ENCODE results near the gene RNF126. TPM values are rescaled to one million over a fixed set of nuclear protein-coding genes. Genes with fewer than 3 reads are reported as not detected.

The RNF126 gene
- total RNA-seq, 4 donors from 2014 or later: 96.0 to 118 (median 106) TPM

DNA sequence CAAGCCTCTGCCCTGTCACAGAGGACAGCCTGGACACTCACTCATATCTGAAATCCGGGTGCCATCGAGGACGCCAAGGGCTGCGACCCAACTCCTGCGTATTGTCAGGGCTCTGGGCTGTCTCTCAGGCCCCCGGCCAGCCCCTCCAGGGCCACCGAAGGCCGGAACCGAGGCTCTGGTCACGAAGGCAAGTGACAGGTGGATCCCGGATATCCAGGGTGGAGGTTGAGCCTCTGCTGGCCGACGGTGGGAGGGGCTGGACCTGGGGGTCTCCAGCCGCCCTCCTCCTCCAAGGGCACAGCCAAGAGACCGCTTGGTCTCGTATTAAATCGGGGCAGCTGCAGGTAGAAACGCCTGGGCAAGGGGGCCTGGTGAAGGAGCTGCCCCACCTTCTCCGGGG lies 5.4 kb downstream of the RNF126 start:
- TF ChIP-seq, protein P1, sequence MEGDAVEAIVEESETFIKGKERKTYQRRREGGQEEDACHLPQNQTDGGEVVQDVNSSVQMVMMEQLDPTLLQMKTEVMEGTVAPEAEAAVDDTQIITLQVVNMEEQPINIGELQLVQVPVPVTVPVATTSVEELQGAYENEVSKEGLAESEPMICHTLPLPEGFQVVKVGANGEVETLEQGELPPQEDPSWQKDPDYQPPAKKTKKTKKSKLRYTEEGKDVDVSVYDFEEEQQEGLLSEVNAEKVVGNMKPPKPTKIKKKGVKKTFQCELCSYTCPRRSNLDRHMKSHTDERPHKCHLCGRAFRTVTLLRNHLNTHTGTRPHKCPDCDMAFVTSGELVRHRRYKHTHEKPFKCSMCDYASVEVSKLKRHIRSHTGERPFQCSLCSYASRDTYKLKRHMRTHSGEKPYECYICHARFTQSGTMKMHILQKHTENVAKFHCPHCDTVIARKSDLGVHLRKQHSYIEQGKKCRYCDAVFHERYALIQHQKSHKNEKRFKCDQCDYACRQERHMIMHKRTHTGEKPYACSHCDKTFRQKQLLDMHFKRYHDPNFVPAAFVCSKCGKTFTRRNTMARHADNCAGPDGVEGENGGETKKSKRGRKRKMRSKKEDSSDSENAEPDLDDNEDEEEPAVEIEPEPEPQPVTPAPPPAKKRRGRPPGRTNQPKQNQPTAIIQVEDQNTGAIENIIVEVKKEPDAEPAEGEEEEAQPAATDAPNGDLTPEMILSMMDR (IDR thresholded peaks at IDR 0.05): no peak
- TF ChIP-seq POLR2AphosphoS5 (IDR thresholded peaks at IDR 0.05): no peak
- TF ChIP-seq EP300 (IDR thresholded peaks at IDR 0.05): no peak
- no peak for TF ChIP-seq POLR2A (IDR thresholded peaks at IDR 0.05)
- Histone ChIP-seq H3K9me3 (no peaks in the 10 kb centered on the region), H3K4me1 (peaks cover 66% of the 10 kb centered on the region), H3K27ac (no peak overlapping the region), H3K27me3 (no peaks in the 10 kb centered on the region), H3K4me3 (no peak overlapping the region), H3K36me3 (peaks cover 28% of the 10 kb centered on the region)
- 79% methylated on average over 17 of the region's 19 CpGs for WGBS
- no peak for DNase-seq (ENCODE audit: low spot score in 2 of 2)

DNA sequence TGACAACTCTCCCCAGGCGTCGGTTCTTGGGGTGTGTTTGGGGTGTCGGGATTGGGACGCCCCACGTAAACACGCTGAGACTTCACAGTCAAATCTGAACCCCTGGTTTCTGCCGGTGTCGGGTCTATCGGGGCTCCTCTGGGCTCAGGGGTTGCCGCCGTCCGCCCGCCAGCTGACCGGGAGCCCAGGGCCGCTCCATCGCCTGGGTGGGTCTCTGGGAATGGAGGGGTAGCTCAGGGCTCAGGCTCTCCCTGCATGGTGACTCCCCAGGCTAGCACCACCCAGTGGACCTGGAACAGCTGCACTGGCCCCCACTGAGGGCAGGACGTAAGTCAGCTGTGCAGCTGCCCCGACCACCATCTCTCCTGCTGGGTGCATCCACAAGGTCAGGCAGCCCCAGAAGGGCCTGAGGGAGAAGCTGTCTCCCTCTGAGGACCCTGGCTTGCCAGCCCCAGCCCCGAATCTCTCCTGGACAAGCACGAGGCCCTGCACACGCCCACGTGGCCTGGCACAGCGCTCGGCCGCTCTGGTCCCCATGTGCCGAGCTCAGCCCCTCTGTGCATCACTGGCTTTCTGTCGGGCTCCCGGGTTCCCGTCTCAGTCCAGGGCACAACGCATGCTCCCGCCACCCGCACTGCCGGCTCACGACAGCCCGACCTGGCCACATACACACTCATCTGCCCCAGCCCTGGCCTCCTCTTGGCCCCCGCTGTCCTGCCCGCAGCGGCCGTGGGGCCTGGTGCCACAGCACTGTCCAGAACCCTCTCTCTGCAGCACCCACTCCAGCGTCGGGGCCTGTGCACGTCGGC lies 6.1 kb downstream of the RNF126 start:
- Histone ChIP-seq H3K27me3 (no peaks in the 10 kb centered on the region), H3K9me3 (no peaks in the 10 kb centered on the region), H3K4me1 (peaks cover 63% of the 10 kb centered on the region), H3K36me3 (peaks cover 35% of the 10 kb centered on the region), H3K27ac (no peak overlapping the region), H3K4me3 (no peak overlapping the region)
- TF ChIP-seq, protein P1 (IDR thresholded peaks at IDR 0.05): no peak
- TF ChIP-seq POLR2AphosphoS5 (IDR thresholded peaks at IDR 0.05): no peak
- no peak for TF ChIP-seq EP300 (IDR thresholded peaks at IDR 0.05)
- TF ChIP-seq POLR2A (IDR thresholded peaks at IDR 0.05): no peak
- no peak for DNase-seq (ENCODE audit: low spot score in 2 of 2)
- 86% methylated on average over 29 of the region's 43 CpGs for WGBS

DNA sequence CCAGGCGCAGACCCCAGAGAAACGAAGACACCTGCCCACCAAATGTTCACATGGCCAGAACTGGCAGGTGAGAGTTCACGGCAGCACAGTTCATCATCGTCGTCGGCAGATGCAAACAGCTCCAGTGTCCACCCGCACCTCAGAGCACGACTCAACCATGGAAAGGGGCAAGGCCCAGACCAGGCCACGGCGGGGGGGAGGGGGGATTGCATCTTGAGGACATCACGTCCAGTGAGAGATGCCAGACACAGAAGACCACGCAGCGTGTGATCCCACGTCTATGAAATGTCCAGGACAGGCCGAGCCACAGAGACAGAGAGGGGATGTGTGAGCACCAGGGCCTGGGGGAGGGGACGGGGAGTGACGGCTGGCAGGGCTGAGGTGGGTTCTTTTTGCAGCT lies 7.3 kb downstream of the RNF126 start:
- no peak for DNase-seq (ENCODE audit: low spot score in 2 of 2)
- Histone ChIP-seq H3K4me3 (no peak overlapping the region), H3K27me3 (no peaks in the 10 kb centered on the region), H3K9me3 (no peaks in the 10 kb centered on the region), H3K4me1 (peaks cover 51% of the 10 kb centered on the region), H3K36me3 (peaks cover 47% of the 10 kb centered on the region), H3K27ac (no peak overlapping the region)
- TF ChIP-seq, protein P1 (IDR thresholded peaks at IDR 0.05): no peak
- TF ChIP-seq POLR2A (IDR thresholded peaks at IDR 0.05) (no peak), POLR2AphosphoS5 (IDR thresholded peaks at IDR 0.05) (no peak)
- WGBS: 79% methylated on average over 10 of the region's 17 CpGs

DNA sequence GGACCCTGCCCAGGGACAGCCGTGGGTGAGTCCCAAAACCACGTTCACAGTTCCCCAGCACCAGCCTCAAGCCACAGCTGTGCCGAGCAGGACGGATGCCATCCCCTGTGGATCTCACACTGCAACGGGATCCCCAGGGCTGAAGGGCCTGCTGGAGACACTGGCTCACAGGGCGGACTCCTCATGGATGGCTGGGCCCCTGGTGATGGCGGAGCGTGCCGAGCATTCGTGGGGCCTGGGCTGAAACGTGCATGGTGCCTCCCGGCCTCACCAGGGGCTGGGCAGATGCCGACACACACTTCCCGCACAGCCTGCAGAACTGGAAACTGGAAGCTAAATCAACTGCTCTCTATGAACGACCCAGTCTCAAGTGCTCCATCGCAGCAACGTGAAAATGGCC lies 9.6 kb downstream of the RNF126 start:
- Histone ChIP-seq H3K4me1 (peaks cover 28% of the 10 kb centered on the region), H3K27ac (no peak overlapping the region), H3K36me3 (peaks cover 68% of the 10 kb centered on the region), H3K27me3 (no peaks in the 10 kb centered on the region), H3K9me3 (no peaks in the 10 kb centered on the region), H3K4me3 (no peak overlapping the region)
- DNase-seq (ENCODE audit: low spot score in 2 of 2): no peak
- 90% methylated on average over 7 of the region's 17 CpGs for WGBS
- TF ChIP-seq, protein P1 (IDR thresholded peaks at IDR 0.05): no peak
- no peak for TF ChIP-seq POLR2AphosphoS5 (IDR thresholded peaks at IDR 0.05)
- no peak for TF ChIP-seq POLR2A (IDR thresholded peaks at IDR 0.05)
- no peak for TF ChIP-seq EP300 (IDR thresholded peaks at IDR 0.05)

DNA sequence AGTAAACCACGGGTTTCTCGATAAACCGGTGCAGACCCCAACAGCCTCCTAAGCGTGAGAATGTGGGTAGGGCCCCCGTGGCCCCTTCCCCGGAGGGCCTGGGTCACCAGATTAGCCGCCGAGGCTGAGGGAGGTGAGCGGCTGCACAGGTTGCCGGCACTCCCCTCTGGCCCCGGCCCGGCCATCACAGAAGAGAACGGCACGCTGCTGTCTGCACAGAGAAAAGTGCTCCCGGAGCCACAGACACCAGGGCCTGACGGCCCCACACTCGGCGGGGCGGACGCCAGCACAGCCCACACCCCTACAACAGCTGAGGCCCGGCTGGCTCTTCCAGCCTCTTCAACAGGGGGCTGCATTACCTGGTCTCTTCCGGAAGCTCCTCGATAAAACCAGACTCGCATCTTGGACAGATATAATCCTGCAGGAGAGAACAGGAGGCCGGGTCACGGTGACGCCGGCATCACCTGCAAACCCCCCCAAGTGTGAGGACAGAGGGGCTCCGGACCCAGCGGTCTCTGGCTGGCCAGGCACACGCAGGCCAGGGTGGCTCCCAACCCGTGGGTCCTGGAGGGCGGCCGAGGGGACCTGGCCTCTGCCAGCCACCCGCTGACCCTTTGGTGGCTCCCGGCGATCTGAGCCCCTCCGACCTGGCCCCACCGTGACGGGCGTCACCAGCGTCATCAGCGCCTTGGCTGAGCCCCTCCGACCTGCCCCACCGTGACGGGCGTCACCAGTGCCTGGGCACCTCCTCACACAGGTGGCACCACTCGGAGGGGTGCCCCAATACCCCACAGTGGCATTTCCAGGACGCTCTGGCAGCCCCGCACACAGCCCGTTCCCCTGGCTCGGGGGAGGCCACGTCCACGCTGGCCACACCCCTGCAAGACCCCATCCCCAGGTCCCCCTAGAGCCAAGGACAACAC lies 10.3 kb downstream of the RNF126 start:
- TF ChIP-seq POLR2A (IDR thresholded peaks at IDR 0.05) (no peak), EP300 (IDR thresholded peaks at IDR 0.05) (no peak), POLR2AphosphoS5 (IDR thresholded peaks at IDR 0.05) (no peak)
- TF ChIP-seq, protein P1 (IDR thresholded peaks at IDR 0.05): no peak
- peaks cover 21% of the 10 kb centered on the region for H3K4me1 ChIP-seq
- no peaks in the 10 kb centered on the region for H3K9me3 ChIP-seq
- H3K27me3 ChIP-seq: no peaks in the 10 kb centered on the region
- no peak overlapping the region for H3K4me3 ChIP-seq
- peaks cover 75% of the 10 kb centered on the region for H3K36me3 ChIP-seq
- 95% methylated on average over 25 of the region's 54 CpGs for WGBS
- no peak for DNase-seq (ENCODE audit: low spot score in 2 of 2)
- H3K27ac ChIP-seq: no peak overlapping the region
